ENCODE results near the gene ACOT13. TPM values are rescaled to one million over a fixed set of nuclear protein-coding genes. Genes with fewer than 3 reads are reported as not detected.
A peak's percentile ranks its signal among the peaks of the same experiment; 100 is the strongest.

ACOT13 gene
- total and polyA plus RNA-seq, 2 of the 8 experiments (the other 6 are each of a cell fraction or from before 2014, with no cell fraction given), result 27.6 to 40.6 TPM

DNA sequence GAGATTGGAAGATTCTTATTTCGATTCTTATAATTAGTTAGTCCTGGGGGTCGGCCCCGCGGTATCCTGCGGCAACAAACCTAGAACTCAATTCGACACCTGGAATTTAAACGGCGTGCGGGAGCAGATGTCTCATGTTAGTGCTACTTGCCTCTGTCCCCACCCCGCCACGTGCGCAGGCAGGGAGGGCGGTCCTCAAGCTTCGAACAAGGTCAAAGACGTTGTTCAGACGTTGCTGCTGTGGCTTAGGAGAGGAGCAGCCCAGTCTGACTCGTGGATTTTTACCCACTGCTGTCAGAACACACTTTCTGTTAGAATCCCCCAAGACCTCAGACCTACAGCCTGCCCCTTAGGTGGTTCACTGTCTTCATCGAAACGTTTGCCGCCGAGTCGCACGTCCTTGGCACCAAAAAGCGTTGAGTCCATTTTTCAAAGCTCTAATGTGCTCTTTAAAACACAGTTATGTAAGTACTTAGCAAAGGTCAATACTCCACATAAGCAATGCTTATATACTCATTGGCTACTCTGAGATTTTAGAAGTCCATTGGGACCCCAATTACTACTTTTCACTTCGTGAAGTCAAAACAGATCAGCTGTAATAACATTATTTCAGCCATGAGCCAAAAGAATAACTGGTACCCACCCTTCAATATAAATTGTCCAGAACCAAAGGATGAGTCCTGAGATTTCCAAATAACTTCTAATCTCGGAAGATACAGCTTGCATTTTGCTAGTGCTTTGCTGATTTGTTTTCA lies 54.8 kb downstream of the ACOT13 start:
- 9% methylated on average over 26 of the region's 26 CpGs; no CpG with 5 or more reads in 1 of the 2 experiments for WGBS, 2 experiments (ENCODE audit: extremely low coverage in 1 of 2, insufficient coverage in 1 of 2, insufficient read length in 1 of 2, insufficient replicate concordance in 2 of 2, low coverage in 1 of 2, low lambda C conversion rate in 2 of 2, missing lambda C conversion rate in 1 of 2)
- TF ChIP-seq, protein P1, sequence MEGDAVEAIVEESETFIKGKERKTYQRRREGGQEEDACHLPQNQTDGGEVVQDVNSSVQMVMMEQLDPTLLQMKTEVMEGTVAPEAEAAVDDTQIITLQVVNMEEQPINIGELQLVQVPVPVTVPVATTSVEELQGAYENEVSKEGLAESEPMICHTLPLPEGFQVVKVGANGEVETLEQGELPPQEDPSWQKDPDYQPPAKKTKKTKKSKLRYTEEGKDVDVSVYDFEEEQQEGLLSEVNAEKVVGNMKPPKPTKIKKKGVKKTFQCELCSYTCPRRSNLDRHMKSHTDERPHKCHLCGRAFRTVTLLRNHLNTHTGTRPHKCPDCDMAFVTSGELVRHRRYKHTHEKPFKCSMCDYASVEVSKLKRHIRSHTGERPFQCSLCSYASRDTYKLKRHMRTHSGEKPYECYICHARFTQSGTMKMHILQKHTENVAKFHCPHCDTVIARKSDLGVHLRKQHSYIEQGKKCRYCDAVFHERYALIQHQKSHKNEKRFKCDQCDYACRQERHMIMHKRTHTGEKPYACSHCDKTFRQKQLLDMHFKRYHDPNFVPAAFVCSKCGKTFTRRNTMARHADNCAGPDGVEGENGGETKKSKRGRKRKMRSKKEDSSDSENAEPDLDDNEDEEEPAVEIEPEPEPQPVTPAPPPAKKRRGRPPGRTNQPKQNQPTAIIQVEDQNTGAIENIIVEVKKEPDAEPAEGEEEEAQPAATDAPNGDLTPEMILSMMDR (IDR thresholded peaks at IDR 0.05; ENCODE audit: control extremely low read depth in 1 of 3, insufficient read depth in 1 of 3, low read depth in 1 of 3, low read length in 3 of 3), result no peak
- TF ChIP-seq NRF1 (IDR thresholded peaks at IDR 0.05; ENCODE audit: low read depth, low read length) (no peak), CTBP2 (IDR thresholded peaks at IDR 0.05; ENCODE audit: borderline replicate concordance, insufficient read depth, insufficient read length, low read length) (no peak), CEBPB (IDR thresholded peaks at IDR 0.05; ENCODE audit: low read depth, low read length) (no peak), TEAD4 (IDR thresholded peaks at IDR 0.05; ENCODE audit: low read depth, low read length) (0 out of 2 replicates have a peak, but pooled peaks have one; percentile 21), SIN3A (conservative IDR thresholded peaks at IDR 0.05 in 1 of 2, IDR thresholded peaks at IDR 0.05 in 1 of 2; ENCODE audit: low read depth in 1 of 2, low read length in 2 of 2) (peak in 1 of 2 experiments; percentile 81; a peak in 1 of 4 replicates), NANOG (IDR thresholded peaks at IDR 0.05; ENCODE audit: insufficient read depth, low read depth, low read length, poor library complexity, severe bottlenecking) (no peak)

More for the DNA sequence above, 54.8 kb downstream of the ACOT13 start:
- Histone ChIP-seq H3K23me2 (ENCODE audit: low read depth, low read length) (peaks cover 5% of the 10 kb centered on the region; the same call in 1 of the 2 replicates), H3K36me3 (ENCODE audit: control insufficient read depth in 2 of 4, insufficient read depth in 4 of 4, low read length in 3 of 4) (peaks cover 0 to 16% (median 0%) of the 10 kb centered on the region in 4 experiments; a peak in 2 of 8 replicates), H4K91ac (replicated peaks; ENCODE audit: insufficient read length, low read length) (peak overlapping the region; percentile 20), H3K27me3 (replicated peaks in 1 of 4; ENCODE audit: control insufficient read depth in 3 of 4, extremely low read depth in 1 of 4, insufficient read depth in 3 of 4, low read length in 3 of 4) (no peaks in the 10 kb centered on the region), H3K56ac (replicated peaks; ENCODE audit: insufficient read length, low read depth, low read length) (peak overlapping the region; percentile 85), H3K23ac (ENCODE audit: insufficient read length) (no peak overlapping the region), H4K5ac (ENCODE audit: insufficient read length, low read depth, low read length) (peak overlapping the region; percentile 88), H2BK120ac (replicated peaks; ENCODE audit: low read depth, low read length) (no peak overlapping the region), H3K79me2 (ENCODE audit: control insufficient read depth in 1 of 2, insufficient read depth in 2 of 2, low read length in 2 of 2) (peaks cover 20 to 39% of the 10 kb centered on the region in 2 experiments), H4K8ac (ENCODE audit: extremely low read depth, insufficient read depth, low read length) (peak overlapping the region; percentile 96; the same call in 1 of the 2 replicates), H3K14ac (ENCODE audit: insufficient read length) (no peak overlapping the region), H4K20me1 (replicated peaks in 1 of 2; ENCODE audit: control insufficient read depth in 1 of 2, insufficient read depth in 2 of 2, low read length in 2 of 2) (peaks cover 12 to 14% of the 10 kb centered on the region in 2 experiments), H2BK5ac (ENCODE audit: low read depth, low read length) (peak overlapping the region; percentile 86), H3K79me1 (ENCODE audit: low read depth, low read length) (no peaks in the 10 kb centered on the region), H2BK15ac (ENCODE audit: low read length) (peak overlapping the region; percentile 48; the same call in 1 of the 2 replicates), H3K18ac (ENCODE audit: extremely low read depth, low read length) (peak overlapping the region; percentile 84), H3K4me1 (replicated peaks in 1 of 4; ENCODE audit: control insufficient read depth in 3 of 4, insufficient read depth in 4 of 4, low read length in 3 of 4) (peaks cover 0 to 3% (median 0%) of the 10 kb centered on the region in 4 experiments; a peak in 2 of 7 replicates), H3K4me2 (ENCODE audit: insufficient read depth in 1 of 2, low read depth in 2 of 2, low read length in 2 of 2) (peak overlapping the region; percentile 90 to 96), H3K4me3 (ENCODE audit: extremely low read depth in 1 of 4, insufficient read depth in 2 of 4, low read depth in 3 of 4, low read length in 4 of 4) (peak overlapping the region; percentile 57 to 82 (median 70)), H3K4ac (replicated peaks; ENCODE audit: insufficient read length, low read depth, low read length) (peak overlapping the region; percentile 5), H3K9ac (replicated peaks in 1 of 4; ENCODE audit: extremely low read depth in 1 of 4, low read depth in 3 of 4, low read length in 3 of 4) (peak overlapping the region; percentile 78 to 97 (median 96)), H2AK5ac (ENCODE audit: low read depth, low read length) (peak overlapping the region; percentile 43; the same call in 1 of the 2 replicates), H2BK12ac (ENCODE audit: low read depth, low read length) (peak overlapping the region; percentile 45; the same call in 1 of the 2 replicates), H2AFZ (ENCODE audit: low read length) (peak overlapping the region; percentile 38; the same call in 1 of the 2 replicates), H3K27ac (ENCODE audit: low read depth, low read length) (peak overlapping the region; percentile 94), H2BK20ac (ENCODE audit: low read length) (no peak overlapping the region), H3K9me3 (ENCODE audit: insufficient read depth in 2 of 2, low read depth in 1 of 2, low read length in 1 of 2) (no peaks in the 10 kb centered on the region)
- ChIA-PET CTCF (ENCODE audit: partially characterized antibody) (interaction anchor here (1.3 kb wide), 1 partner anchor 270 kb away, joined by 5 read pairs; no protein-coding TSS in a partner anchor), POLR2A (ENCODE audit: partially characterized antibody) (interaction anchor here (0.6 to 2.1 kb wide), 24 partner anchors 8 to 490 kb away, joined by 3 to 14 read pairs (median 3); partner anchors contain the start of genes ACOT13, GMNN and TDP2)
- no peak for DNase-seq (ENCODE audit: low read depth in 1 of 2, low spot score in 2 of 2)
- no peak for FAIRE-seq
